HEK293 (cell line): ENCODE data around the gene MTCL1.

Experiments used
- HIC1 ChIP-seq: fragments of 450-650 bp; formaldehyde crosslinking; IDR thresholded peaks from 2 replicates; pipeline ENCODE4 v1.5.1; 2016; ENCODE audit warnings: missing biosample characterization, missing genetic modification characterization
- YY1 ChIP-seq: fragments of 450-650 bp; formaldehyde crosslinking; IDR thresholded peaks from 2 replicates; pipeline ENCODE4 v1.5.1; 2018; ENCODE audit warnings: missing biosample characterization, missing genetic modification characterization
- ZEB2 ChIP-seq: fragments of 450-650 bp; formaldehyde crosslinking; IDR thresholded peaks from 2 replicates; pipeline ENCODE4 v1.5.1; 2016; ENCODE audit warnings: missing biosample characterization, missing genetic modification characterization
- ZNF175 ChIP-seq: fragments of 450-650 bp; formaldehyde crosslinking; IDR thresholded peaks from 2 replicates; pipeline ENCODE4 v1.5.1; 2016; ENCODE audit warnings: missing biosample characterization, missing genetic modification characterization
- ZNF239 ChIP-seq: fragments of 450-650 bp; formaldehyde crosslinking; IDR thresholded peaks from 2 replicates; pipeline ENCODE4 v1.5.1; 2016; ENCODE audit warnings: missing biosample characterization, missing genetic modification characterization
- ZNF274 ChIP-seq, 2 experiments: fragments of 200-500 bp in 1 of 2; fragments of 450-650 bp in 1 of 2; sonication (Bioruptor generic) in 1 of 2; formaldehyde crosslinking in 1 of 2; IDR thresholded peaks; 2 replicates each; pipeline versions ENCODE4 v1.5.1 to v1.6.1; 2014 to 2016; ENCODE audit warnings: borderline replicate concordance in 1 of 2, inconsistent platforms in 1 of 2, low read length in 1 of 2, missing biosample characterization in 1 of 2, missing genetic modification characterization in 1 of 2
- ZNF785 ChIP-seq: fragments of 450-650 bp; formaldehyde crosslinking; IDR thresholded peaks from 2 replicates; pipeline ENCODE4 v1.5.1; 2016; ENCODE audit warnings: missing biosample characterization, missing genetic modification characterization
- TF ChIP-seq, protein P1 (sequence below): fragments of 450-650 bp; formaldehyde crosslinking; IDR thresholded peaks from 2 replicates; pipeline ENCODE4 v1.5.1; 2016; ENCODE audit warnings: missing biosample characterization, missing genetic modification characterization

DNA sequence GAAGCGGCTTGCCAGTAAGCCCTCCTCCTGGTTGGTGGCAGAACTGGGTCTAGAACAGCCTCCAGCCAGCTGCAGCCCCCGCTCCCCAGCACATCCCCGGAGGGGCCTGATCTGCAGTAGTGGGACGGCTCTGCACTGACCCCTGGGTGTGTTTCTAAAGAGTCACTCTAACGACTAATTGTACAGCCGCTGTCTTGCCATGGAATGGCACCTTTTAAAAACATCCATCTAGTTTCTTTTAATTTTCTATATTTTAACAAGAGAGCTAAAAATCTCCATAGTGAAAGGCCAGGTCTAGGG is 82.0 kb downstream of the MTCL1 start:
- TF ChIP-seq ZNF175 (no peak), ZNF785 (tag by site-specific recombination) (no peak), YY1 (no peak), ZEB2 (tag by site-specific recombination) (no peak), ZNF239 (tag by site-specific recombination) (no peak), ZNF274 (IDR thresholded peaks at IDR 0.05; ENCODE audit: low read length) (no peak), ZNF274 (tag by site-specific recombination; IDR thresholded peaks at IDR 0.05; ENCODE audit: borderline replicate concordance) (no peak), HIC1 (tag by site-specific recombination) (no peak)
- TF ChIP-seq, protein P1, sequence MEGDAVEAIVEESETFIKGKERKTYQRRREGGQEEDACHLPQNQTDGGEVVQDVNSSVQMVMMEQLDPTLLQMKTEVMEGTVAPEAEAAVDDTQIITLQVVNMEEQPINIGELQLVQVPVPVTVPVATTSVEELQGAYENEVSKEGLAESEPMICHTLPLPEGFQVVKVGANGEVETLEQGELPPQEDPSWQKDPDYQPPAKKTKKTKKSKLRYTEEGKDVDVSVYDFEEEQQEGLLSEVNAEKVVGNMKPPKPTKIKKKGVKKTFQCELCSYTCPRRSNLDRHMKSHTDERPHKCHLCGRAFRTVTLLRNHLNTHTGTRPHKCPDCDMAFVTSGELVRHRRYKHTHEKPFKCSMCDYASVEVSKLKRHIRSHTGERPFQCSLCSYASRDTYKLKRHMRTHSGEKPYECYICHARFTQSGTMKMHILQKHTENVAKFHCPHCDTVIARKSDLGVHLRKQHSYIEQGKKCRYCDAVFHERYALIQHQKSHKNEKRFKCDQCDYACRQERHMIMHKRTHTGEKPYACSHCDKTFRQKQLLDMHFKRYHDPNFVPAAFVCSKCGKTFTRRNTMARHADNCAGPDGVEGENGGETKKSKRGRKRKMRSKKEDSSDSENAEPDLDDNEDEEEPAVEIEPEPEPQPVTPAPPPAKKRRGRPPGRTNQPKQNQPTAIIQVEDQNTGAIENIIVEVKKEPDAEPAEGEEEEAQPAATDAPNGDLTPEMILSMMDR (tag by site-specific recombination): no peak
